D721Med (cell line): ENCODE measurements around the gene ITGA3.

Source experiments
- DNase-seq: peaks from one replicate; pipeline ENCODE4 v3.0.0; 2011; ENCODE audit warnings: low spot score; ENCODE audit not compliant: insufficient read length
- FAIRE-seq: peaks from 2 replicates; lab custom pipeline; 2011; peaks lifted over from hg19 to GRCh38; lab: Jason Lieb, UNC
- CTCF ChIP-seq: IDR thresholded peaks from 2 replicates; pipeline ENCODE4 v1.5.1; 2012; ENCODE audit warnings: mild to moderate bottlenecking, control low read depth; ENCODE audit not compliant: insufficient read depth; ENCODE audit errors: missing control alignments

The ITGA3 gene

GRCh38 chr17:50103252-50103651, 47.3 kb downstream of the ITGA3 start:
- DNase-seq = no peak
- TF ChIP-seq CTCF = no peak
- no peak for FAIRE-seq

- no peak for FAIRE-seq
These were observed 48.0 kb downstream of the ITGA3 start for GRCh38 chr17:50103941-50104340.

GRCh38 chr17:50105811-50106210, 49.9 kb downstream of the ITGA3 start:
- FAIRE-seq (no peak), DNase-seq (no peak)
- TF ChIP-seq CTCF = no peak

More at GRCh38 chr17:50103941-50104340, 48.0 kb downstream of the ITGA3 start:
- TF ChIP-seq CTCF = no peak
- no peak for DNase-seq

GRCh38 chr17:50106393-50107131, 50.7 kb downstream of the ITGA3 start:
- no peak for DNase-seq
- FAIRE-seq = no peak
- no peak for TF ChIP-seq CTCF

- DNase-seq (no peak), FAIRE-seq (no peak)
- TF ChIP-seq CTCF = no peak
These were observed 52.0 kb downstream of the ITGA3 start for GRCh38 chr17:50107790-50108414.

GRCh38 chr17:50108556-50108955, 52.6 kb downstream of the ITGA3 start:
- no peak for FAIRE-seq
- no peak for TF ChIP-seq CTCF
- no peak for DNase-seq

- TF ChIP-seq CTCF = no peak
- FAIRE-seq = no peak
- DNase-seq = no peak
These were observed 53.3 kb downstream of the ITGA3 start for GRCh38 chr17:50109207-50109606.
